Small intestine (tissue), 16 donors: ENCODE measurements around the gene SIAE. TPM values are rescaled to one million over a fixed set of nuclear protein-coding genes. Genes with fewer than 3 reads are reported as not detected.
A peak's percentile ranks its signal among the peaks of the same experiment; 100 is the strongest.

Experiments
- DNase-seq, 2 donors: peaks; one replicate each; pipeline versions ENCODE4 v3.0.0 to v3.0.0-alpha.2; 2013
- FAIRE-seq: peaks from 2 replicates; lab custom pipeline; 2012; peaks lifted over from hg19 to GRCh38; lab: Jason Lieb, UNC
- H3K27ac ChIP-seq, 3 donors: one replicate each; pipeline ENCODE4 v1.5.1; 2013; ENCODE audit warnings: low read length in 2 of 3, mild to moderate bottlenecking in 2 of 3, control low read depth in 1 of 3, inconsistent platforms in 1 of 3, low read depth in 1 of 3, moderate library complexity in 1 of 3
- H3K27me3 ChIP-seq, 3 donors: one replicate each; pipeline ENCODE4 v1.6.1; 2013; ENCODE audit warnings: low read length in 3 of 3, inconsistent platforms in 1 of 3; ENCODE audit not compliant: control insufficient read depth in 3 of 3, insufficient read depth in 3 of 3
- H3K36me3 ChIP-seq, 3 donors: one replicate each; pipeline ENCODE4 v1.6.1; 2013; ENCODE audit warnings: low read length in 3 of 3, inconsistent platforms in 1 of 3, low read depth in 1 of 3, mild to moderate bottlenecking in 1 of 3, moderate library complexity in 1 of 3; ENCODE audit not compliant: control insufficient read depth in 3 of 3, insufficient read depth in 2 of 3
- H3K4me1 ChIP-seq, 3 donors: one replicate each; pipeline ENCODE4 v1.6.1; 2013; ENCODE audit warnings: low read length in 2 of 3, inconsistent platforms in 1 of 3, low read depth in 1 of 3, mild to moderate bottlenecking in 1 of 3, moderate library complexity in 1 of 3; ENCODE audit not compliant: control insufficient read depth in 3 of 3, insufficient read depth in 2 of 3
- H3K4me3 ChIP-seq, 3 donors: one replicate each; pipeline ENCODE4 v1.5.1; 2013; ENCODE audit warnings: low read length in 3 of 3, control low read depth in 1 of 3, inconsistent platforms in 1 of 3, low read depth in 1 of 3, mild to moderate bottlenecking in 1 of 3, moderate library complexity in 1 of 3
- H3K9me3 ChIP-seq, 2 donors: one replicate each; pipeline ENCODE4 v1.6.1; 2013; ENCODE audit warnings: low read depth in 1 of 2, low read length in 1 of 2; ENCODE audit not compliant: control insufficient read depth in 2 of 2, insufficient read depth in 1 of 2
- WGBS, 3 donors: extraction: QIAGEN DNeasy Blood & Tissue Kit; methylation state at CpG; one replicate each; pipeline ENCODE4 v1.1.7; 2013; 5-methylcytosine and 5-hydroxymethylcytosine counted together
- long read RNA-seq, 10 donors: transcript quantifications; one replicate each; lab custom pipeline, GENCODE V29; 2026
- polyA plus RNA-seq, 4 donors: library from polyadenylated mRNA; stranded (reverse) in 3 of 4; unstranded in 1 of 4; fragments of 200-250 nt in 3 of 4; fragments of 120-200 nt in 1 of 4; gene quantifications; one replicate each; pipeline versions ENCODE4 v1.2.1 to v1.2.3, GENCODE V29; 2013
- donor health status: healthy with polysubstance abuse.
- donor health status: control.
- donor health status: control.
- donor health status: Bipolar disorder and iron deficiency.
- donor health status: healthy.

Gene SIAE, protein sequence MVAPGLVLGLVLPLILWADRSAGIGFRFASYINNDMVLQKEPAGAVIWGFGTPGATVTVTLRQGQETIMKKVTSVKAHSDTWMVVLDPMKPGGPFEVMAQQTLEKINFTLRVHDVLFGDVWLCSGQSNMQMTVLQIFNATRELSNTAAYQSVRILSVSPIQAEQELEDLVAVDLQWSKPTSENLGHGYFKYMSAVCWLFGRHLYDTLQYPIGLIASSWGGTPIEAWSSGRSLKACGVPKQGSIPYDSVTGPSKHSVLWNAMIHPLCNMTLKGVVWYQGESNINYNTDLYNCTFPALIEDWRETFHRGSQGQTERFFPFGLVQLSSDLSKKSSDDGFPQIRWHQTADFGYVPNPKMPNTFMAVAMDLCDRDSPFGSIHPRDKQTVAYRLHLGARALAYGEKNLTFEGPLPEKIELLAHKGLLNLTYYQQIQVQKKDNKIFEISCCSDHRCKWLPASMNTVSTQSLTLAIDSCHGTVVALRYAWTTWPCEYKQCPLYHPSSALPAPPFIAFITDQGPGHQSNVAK
- polyA plus RNA-seq = 10 to 100 TPM in 3 of 4 donors, 1 to 10 TPM in 1; 4.1 to 68.9 (median 27.5) TPM
- long read RNA-seq, donor 1, full-length matches to known transcripts = 17 of 62 reads
- long read RNA-seq, donor 1, partial matches to known transcripts = 34 of 62 reads
- long read RNA-seq, donor 1, other reads (novel, unspliced or antisense) = 11 of 62 reads
- long read RNA-seq, donor 2, full-length matches to known transcripts = 5 of 25 reads
- long read RNA-seq, donor 2, partial matches to known transcripts = 20 of 25 reads
- long read RNA-seq, donor 2, other reads (novel, unspliced or antisense) = 0 of 25 reads
- long read RNA-seq, donor 3, partial matches to known transcripts = 0 of 2 reads
- long read RNA-seq, donor 3, other reads (novel, unspliced or antisense) = 0 of 2 reads
- long read RNA-seq, donor 4 = 0 reads
- long read RNA-seq, donor 5, full-length matches to known transcripts = 3 of 3 reads
- long read RNA-seq, donor 5, partial matches to known transcripts = 0 of 3 reads
- long read RNA-seq, donor 5, other reads (novel, unspliced or antisense) = 0 of 3 reads
- long read RNA-seq, donor 6, full-length matches to known transcripts = 10 of 10 reads
- long read RNA-seq, donor 6, partial matches to known transcripts = 0 of 10 reads
- long read RNA-seq, donor 6, other reads (novel, unspliced or antisense) = 0 of 10 reads
- long read RNA-seq, donor 7 = 0 reads
- long read RNA-seq, donor 8 = 0 reads
- long read RNA-seq, donor 9, full-length matches to known transcripts = 1 of 1 reads
- long read RNA-seq, donor 9, partial matches to known transcripts = 0 of 1 reads
- long read RNA-seq, donor 9, other reads (novel, unspliced or antisense) = 0 of 1 reads
- long read RNA-seq, donor 10, full-length matches to known transcripts = 11 of 26 reads
- long read RNA-seq, donor 10, partial matches to known transcripts = 15 of 26 reads
- long read RNA-seq, donor 10, other reads (novel, unspliced or antisense) = 0 of 26 reads

- Histone ChIP-seq H3K9me3 (no peaks in the 10 kb centered on the region), H3K27ac (peak within 1 kb of the TSS; percentile 91 to 95 (median 94)), H3K27me3 (no peaks in the 10 kb centered on the region), H3K36me3 (no peaks in the 10 kb centered on the region), H3K4me3 (peak within 1 kb of the TSS; percentile 86 to 92 (median 87)), H3K4me1 (peaks cover 0 to 10% (median 9%) of the 10 kb centered on the region in 3 donors)
- DNase-seq = peak; percentile 94 to 98
- FAIRE-seq = no peak
- 0 to 1% (median 0%) methylated on average over 51 to 58 of the region's 58 CpGs for WGBS, 3 donors
Measured at GRCh38 chr11:124673333-124674167, at the start of gene SIAE, which contains the start of gene SPA17. TSS of gene SIAE (minus strand) at chr11:124673739. CDS start at chr11:124673708, 31 bp downstream. TSS of gene SPA17 (plus strand) at chr11:124673904. CDS start at chr11:124675265, 1,361 bp downstream.

GRCh38 chr11:124722176-124722575 lies 48.6 kb upstream of the SIAE start:
- H3K27me3 ChIP-seq = peaks cover 0 to 64% (median 15%) of the 10 kb centered on the region in 3 donors
- no peaks in the 10 kb centered on the region for H3K9me3 ChIP-seq
- H3K4me1 ChIP-seq = peaks cover 0 to 16% (median 7%) of the 10 kb centered on the region in 3 donors
- DNase-seq (no peak), FAIRE-seq (no peak)
- H3K4me3 ChIP-seq = no peak overlapping the region
- 46 to 82% (median 70%) methylated on average over 6 of the region's 6 CpGs for WGBS, 3 donors
- no peaks in the 10 kb centered on the region for H3K36me3 ChIP-seq
- H3K27ac ChIP-seq = no peak overlapping the region

GRCh38 chr11:124719534-124719933 lies 46.0 kb upstream of the SIAE start:
- H3K27me3 ChIP-seq = peaks cover 0 to 78% (median 15%) of the 10 kb centered on the region in 3 donors
- FAIRE-seq = no peak
- H3K9me3 ChIP-seq = no peaks in the 10 kb centered on the region
- no peaks in the 10 kb centered on the region for H3K36me3 ChIP-seq
- H3K4me3 ChIP-seq = no peak overlapping the region
- DNase-seq = no peak
- H3K4me1 ChIP-seq = peaks cover 0 to 6% (median 2%) of the 10 kb centered on the region in 3 donors
- 61 to 65% (median 61%) methylated on average over 2 of the region's 2 CpGs for WGBS, 3 donors
- H3K27ac ChIP-seq = no peak overlapping the region

DNA sequence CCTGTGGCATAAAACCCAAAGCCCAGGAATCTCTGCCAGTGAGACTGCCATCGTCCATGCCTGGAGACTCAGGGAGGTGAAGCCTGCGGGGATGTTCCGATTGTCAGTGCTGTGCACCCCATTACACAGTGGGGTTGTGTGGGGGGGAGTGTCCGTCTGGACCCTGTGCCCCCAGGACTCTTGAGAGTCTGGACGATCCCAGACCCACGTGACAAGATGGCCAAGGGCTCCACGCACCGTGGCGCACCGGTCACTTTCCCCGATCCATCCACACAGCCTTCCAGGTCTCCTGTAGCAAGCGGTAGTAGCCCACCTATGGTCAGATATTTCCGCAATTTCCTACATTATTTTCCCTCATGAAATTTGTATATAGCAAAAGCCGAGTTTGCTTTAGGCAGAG lies 45.3 kb upstream of the SIAE start:
- FAIRE-seq (no peak), DNase-seq (no peak)
- WGBS, 3 donors = 30 to 50% (median 45%) methylated on average over 14 of the region's 14 CpGs
- H3K4me3 ChIP-seq = no peak overlapping the region
- peaks cover 0 to 4% (median 2%) of the 10 kb centered on the region in 3 donors for H3K4me1 ChIP-seq
- no peak overlapping the region for H3K27ac ChIP-seq
- H3K27me3 ChIP-seq = peaks cover 0 to 75% (median 15%) of the 10 kb centered on the region in 3 donors
- no peaks in the 10 kb centered on the region for H3K9me3 ChIP-seq
- H3K36me3 ChIP-seq = no peaks in the 10 kb centered on the region

GRCh38 chr11:124717786-124718651 lies 44.5 kb upstream of the SIAE start:
- peak overlapping the region in 2 of 3 donors; percentile 4 to 13 for H3K4me3 ChIP-seq
- WGBS, 3 donors = 1% methylated on average over 39 to 45 of the region's 45 CpGs
- no peak overlapping the region for H3K27ac ChIP-seq
- DNase-seq (peak in 1 of 2 donors; percentile 35), FAIRE-seq (no peak)
- H3K4me1 ChIP-seq = peaks cover 0 to 4% (median 2%) of the 10 kb centered on the region in 3 donors
- no peaks in the 10 kb centered on the region for H3K9me3 ChIP-seq
- H3K27me3 ChIP-seq = peaks cover 0 to 70% (median 15%) of the 10 kb centered on the region in 3 donors
- no peaks in the 10 kb centered on the region for H3K36me3 ChIP-seq

GRCh38 chr11:124717421-124717785 lies 43.9 kb upstream of the SIAE start:
- no peak overlapping the region for H3K27ac ChIP-seq
- peaks cover 0 to 64% (median 15%) of the 10 kb centered on the region in 3 donors for H3K27me3 ChIP-seq
- FAIRE-seq = no peak

More at GRCh38 chr11:124717421-124717785, 43.9 kb upstream of the SIAE start:
- WGBS, 3 donors = 47 to 49% (median 47%) methylated on average over 7 of the region's 7 CpGs
- Histone ChIP-seq H3K36me3 (no peaks in the 10 kb centered on the region), H3K9me3 (no peaks in the 10 kb centered on the region), H3K4me1 (peaks cover 0 to 4% (median 2%) of the 10 kb centered on the region in 3 donors), H3K4me3 (no peak overlapping the region)
- DNase-seq = no peak
